Sigmoid colon (tissue), 4 donors: ENCODE results near the gene NOL12.

Experiments
- CTCF ChIP-seq, 4 experiments: fragments of 450-650 bp in 3 of 4; fragments of 200-600 bp in 1 of 4; IDR thresholded peaks; one replicate each; pipeline ENCODE4 v1.5.1; 2016 to 2019; ENCODE audit warnings: antibody characterized with exemption in 4 of 4, mild to moderate bottlenecking in 3 of 4, moderate library complexity in 2 of 4
- POLR2AphosphoS5 ChIP-seq, 4 donors: sonication (generic); formaldehyde crosslinking; IDR thresholded peaks; one replicate each; pipeline ENCODE4 v1.6.1; 2017; ENCODE audit warnings: antibody characterized with exemption in 4 of 4

DNA sequence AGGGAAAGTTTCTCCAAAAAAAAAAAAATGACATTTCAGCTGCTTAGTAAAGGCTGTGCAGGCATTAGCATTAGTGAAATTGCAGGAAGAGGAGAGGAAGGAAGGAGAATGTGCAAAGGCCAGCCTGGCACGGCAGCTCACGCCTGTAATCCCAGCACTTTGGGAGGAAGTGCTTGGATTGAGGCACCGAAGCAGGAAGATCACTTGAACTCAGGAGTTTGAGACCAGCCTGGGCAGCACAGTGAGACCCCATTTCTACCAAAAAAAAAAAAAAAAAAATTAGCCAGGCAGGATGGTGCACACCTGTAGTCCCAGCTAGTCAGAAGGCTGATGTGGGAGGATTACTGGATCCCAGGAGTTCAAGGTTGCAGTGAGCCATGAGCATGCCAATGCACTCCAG, 18.5 kb downstream of the NOL12 start:
- TF ChIP-seq CTCF (IDR thresholded peaks at IDR 0.05) (no peak), POLR2AphosphoS5 (IDR thresholded peaks at IDR 0.05) (no peak)
